Activated naive CD8-positive, alpha-beta T cell treated with anti-CD3 and anti-CD28 coated beads, Interleukin-2, amount 50 U/mL, for 16 hours (primary cell): ENCODE measurements around the gene UPB1.

Experiments
- DNase-seq: peaks from one replicate; pipeline ENCODE4 v3.0.0-alpha.2; 2020; ENCODE audit warnings: low read depth, low spot score

Gene UPB1

DNA sequence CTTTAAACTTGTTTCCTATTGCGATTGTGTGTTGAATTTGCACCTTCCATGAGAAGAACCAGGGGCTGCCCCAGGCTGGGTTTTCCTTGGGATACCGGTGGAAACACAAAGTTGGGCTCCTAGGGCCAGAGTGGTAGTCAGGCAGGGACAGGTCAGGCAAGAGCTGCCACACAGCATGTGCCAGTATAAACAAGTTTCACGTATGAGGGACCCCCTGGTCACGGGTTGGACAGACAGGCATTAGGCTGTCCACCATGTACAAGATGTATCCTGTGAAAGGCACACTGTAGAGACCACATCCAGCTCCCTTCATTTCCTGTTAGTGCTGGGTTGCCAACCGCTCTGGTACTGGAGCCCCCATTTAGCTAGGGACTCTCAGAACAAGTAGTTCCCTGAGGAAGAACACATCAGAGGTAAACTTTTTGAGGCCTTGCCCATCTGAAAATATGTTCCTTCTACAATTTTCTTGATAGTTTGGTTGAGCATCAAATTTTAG lies 8.8 kb downstream of the UPB1 start:
- no peak for DNase-seq

DNA sequence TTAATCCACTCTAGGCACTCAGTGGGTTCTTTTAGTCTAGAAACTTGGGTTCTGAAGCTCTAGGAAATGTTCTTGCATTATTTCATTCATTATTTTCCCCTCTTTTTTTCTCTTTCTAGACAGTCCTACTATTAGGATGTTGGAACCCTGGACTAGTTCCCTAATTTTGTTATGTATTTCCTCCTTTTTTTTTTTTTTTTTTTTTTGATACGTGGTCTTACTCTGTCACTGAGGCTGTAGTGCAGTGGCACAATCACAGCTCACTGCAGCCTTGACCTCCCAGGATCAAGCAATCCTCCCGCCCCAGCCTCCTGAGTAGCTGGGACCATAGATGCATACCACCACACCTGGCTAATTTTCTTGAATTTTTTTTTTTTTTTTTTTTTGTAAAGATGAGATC lies 9.4 kb downstream of the UPB1 start:
- no peak for DNase-seq

DNA sequence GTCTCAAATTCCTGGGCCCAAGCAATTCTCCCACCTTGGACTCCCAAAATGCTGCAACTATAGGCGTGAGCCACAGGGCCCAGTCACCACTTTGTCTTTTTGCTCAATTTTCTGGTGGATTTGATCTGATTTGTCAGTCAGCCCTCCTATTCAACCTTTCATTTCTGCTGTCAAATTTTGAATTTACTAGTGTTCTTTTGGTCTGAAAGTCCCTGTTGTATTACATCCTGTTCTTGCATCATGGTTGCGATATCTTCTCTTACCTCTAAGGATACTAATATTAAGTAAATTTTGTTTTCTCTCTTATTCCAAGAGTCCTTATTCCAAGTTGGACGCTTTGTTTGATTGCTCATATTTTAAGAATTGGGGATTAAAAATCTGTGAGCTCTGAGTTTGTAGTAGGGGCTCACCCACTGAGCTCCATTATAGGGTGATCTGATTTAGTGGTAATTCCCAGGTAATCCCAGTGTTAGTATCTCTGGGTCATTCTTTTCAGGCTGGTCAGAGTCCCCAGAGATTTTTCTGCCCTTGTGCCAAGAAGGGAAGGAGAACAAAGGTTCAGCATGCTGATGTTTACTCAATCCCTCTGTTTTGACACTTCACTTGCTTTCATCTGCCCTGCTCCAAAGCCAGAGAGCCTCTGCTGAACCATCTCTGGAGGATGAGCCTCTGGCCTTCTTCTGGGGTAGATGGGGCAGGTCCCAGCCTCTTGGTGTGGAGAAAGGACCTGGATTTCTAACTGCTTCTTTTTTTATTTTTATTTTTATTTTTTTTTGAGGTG lies 10.0 kb downstream of the UPB1 start:
- no peak for DNase-seq

GRCh38 chr22:24506802-24507438 lies 11.8 kb downstream of the UPB1 start:
- no peak for DNase-seq

GRCh38 chr22:24507716-24508115 lies 12.6 kb downstream of the UPB1 start:
- DNase-seq: no peak

DNA sequence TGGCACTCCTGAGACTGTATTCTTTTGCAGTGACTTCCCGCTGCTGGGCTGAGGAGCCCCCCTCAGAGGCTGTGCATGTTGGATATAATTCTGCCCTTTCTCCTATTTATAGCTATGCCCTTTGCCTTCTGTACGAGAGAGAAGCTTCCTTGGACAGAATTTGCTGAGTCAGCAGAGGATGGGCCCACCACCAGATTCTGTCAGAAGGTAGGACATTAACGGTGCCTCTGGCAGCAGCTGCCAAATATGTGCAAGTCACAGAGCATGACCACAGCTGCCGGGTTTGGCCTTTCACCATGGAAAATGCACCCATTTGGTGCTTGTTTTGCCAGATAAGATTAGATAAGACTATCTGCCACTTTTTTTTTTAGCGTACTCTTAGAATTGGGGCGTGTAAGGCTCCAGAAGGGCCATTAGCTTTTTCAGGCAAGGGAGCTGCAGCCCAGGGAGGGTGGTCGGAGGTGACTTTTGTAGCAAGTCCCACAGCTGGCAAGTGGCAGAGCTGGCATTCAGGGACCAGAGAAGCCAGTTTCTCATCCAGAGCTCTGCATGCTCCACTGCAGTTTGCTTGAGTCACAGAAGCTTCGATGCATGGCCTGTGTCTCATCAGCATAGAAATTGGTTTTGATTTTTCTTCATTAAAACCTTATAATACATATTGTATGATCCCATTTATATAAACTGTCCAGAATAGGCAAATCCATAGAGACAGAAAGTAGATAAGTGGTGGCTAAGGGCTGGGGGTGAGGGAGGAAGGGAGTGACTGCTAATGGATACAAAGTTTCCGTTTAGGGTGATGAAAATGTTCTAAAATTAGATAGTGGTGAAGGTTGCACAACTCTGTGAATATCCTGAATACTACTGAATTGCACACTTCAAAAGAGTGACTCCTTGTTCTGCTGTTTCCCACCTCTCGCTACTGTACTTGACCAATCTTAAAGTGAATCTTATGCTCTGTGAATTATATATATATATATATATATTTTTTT lies 15.8 kb downstream of the UPB1 start:
- no peak for DNase-seq

DNA sequence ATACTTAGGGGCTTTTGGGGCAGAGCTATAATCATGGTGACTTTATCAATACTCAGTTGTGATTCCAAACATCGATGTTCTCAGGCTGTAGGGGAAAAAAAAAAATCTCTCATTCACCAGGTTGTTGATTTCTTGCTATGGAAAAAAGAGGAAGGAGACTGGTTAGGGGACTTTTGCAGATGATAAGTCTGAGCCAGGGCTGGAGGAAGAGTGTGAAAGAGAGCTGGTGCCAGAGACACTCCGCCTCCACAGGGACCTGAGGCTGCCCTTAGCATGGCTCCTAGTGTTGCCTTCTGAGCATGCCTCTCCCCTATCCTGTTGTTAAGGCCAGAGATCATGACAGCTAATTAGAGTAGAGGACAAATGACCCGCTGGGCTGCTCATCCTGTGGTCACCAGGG lies 16.9 kb downstream of the UPB1 start:
- DNase-seq: no peak

GRCh38 chr22:24513378-24514240 lies 18.5 kb downstream of the UPB1 start:
- no peak for DNase-seq

GRCh38 chr22:24514241-24515026 lies 19.3 kb downstream of the UPB1 start:
- no peak for DNase-seq

GRCh38 chr22:24515027-24515338 lies 19.9 kb downstream of the UPB1 start:
- no peak for DNase-seq

DNA sequence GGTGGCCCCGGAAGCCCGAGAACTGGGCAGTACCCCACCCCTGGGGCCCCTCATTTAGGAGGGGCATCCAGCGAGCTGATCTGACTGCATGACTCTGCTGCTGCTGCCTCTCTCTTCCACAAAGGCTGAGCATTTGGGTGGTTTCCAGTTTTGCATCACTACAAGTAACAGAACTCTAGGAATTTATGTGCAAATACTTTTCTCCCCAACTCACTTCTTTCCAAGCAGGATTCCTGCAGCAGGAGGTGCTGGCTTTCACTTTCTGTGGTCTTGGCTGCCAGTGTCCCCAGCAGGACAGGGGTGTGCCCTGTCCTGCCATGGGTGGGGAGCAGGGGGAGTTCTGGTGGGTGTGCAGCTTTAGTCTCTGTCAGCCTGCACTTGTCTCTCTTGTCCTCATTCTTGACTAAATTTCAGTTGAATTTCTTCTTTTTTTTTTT lies 21.2 kb downstream of the UPB1 start:
- no peak for DNase-seq

DNA sequence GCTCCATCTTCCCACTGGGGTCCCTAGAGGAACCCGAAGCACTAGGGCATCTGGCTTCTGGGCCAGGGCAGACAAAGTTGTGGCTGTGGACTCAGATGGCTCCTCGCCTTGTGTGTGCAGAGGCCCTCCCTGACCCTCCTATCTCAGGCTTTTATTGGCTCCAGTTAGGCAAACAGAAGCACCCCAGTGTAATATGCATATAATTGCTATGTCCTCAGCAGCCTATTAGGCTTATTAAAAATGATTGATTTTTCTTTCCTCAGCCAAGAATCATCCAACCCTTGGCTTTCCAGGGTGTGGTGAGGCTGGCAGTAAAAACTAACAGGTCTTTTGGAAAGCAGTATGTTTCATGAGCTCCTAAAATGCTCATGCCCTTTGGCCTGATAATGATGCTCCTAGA lies 22.3 kb downstream of the UPB1 start:
- DNase-seq: no peak

- no peak for DNase-seq
Measured at GRCh38 chr22:24518228-24518627, 23.1 kb downstream of the UPB1 start.

DNA sequence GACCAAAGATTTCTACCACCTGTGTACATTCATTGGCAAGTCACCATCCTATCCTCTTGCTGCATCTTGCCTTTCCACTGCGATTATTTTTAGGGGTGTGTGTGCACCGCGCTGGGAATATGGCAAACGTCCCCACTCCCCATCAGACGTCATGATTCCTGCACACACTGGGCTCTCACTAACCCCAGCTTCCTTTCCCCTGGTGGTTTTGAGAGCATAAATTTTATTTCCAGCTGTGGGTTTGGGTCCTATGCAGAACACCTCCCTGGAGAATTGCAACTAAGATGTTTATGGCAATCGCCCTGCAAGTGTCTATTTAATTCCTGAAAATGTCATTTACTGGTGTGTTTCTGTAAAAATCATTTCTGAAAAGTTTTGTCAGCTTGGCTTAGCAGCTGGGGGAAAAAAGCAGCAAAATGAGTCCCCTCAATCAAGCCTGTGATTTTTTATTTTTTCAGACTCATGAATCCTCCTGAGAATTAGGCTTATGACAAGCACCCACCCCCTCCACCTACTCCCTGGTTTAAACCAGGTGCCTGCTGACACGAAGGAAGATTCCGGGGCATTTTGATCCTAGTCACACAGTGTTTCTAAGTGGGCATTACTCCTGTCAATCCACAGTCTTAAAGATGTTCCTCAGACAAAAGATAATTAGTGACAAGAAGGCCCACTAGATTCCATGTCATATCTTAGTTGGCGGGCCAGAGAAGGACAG lies 23.8 kb downstream of the UPB1 start:
- no peak for DNase-seq

GRCh38 chr22:24519496-24519895 lies 24.4 kb downstream of the UPB1 start:
- no peak for DNase-seq

DNA sequence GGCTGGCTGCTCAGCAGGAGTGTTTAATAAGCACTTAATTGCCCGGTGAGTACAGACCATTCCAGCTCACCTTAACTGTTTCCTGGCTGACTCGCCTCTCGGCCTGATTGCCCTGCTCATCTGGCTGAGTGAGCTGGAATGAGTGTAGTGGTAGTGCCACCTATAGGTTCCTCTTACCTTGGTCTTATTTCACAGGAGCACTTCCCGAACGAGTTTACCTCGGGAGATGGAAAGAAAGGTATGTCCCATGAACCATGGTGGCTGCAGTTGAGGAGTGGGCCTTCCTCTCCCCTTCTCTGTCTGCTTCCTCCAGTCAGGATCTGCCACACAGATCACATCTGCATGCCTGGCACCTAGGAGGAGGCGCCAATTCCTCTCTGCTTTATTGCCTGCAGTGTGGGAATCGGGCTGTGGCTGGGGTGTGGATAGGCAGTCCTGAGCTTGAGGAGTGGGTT lies 26.7 kb downstream of the UPB1 start:
- DNase-seq: no peak

- DNase-seq: no peak
Measured at GRCh38 chr22:24523873-24524272, 28.7 kb downstream of the UPB1 start.

DNA sequence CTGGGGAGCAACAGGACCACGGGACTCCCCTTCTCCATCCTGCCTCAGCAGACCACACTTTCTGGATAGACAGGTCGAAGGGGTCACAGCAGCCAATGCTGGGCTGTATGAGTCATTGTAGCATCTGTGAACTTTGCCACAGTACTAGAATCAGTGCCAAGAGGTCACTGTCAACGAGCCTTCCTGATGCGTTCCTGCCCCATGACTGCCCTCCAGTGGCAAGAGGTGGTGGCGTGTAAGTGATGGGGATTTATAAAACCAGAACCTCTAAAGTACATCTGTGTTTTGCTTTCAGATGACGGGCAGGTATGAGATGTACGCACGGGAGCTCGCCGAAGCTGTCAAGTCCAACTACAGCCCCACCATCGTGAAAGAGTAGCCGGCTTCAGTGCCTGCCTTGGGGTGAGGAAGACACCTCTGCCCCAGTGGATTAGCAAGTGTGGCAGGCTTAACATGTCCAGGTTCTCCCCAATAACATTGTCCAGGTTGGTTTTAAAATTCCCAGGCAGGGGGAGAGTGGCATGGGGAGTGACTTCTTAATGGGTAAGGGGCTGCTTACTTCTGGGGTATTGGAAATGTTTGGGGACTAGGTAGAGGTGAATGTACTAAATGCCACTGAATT lies 30.4 kb downstream of the UPB1 start:
- DNase-seq: peak; percentile 51

DNA sequence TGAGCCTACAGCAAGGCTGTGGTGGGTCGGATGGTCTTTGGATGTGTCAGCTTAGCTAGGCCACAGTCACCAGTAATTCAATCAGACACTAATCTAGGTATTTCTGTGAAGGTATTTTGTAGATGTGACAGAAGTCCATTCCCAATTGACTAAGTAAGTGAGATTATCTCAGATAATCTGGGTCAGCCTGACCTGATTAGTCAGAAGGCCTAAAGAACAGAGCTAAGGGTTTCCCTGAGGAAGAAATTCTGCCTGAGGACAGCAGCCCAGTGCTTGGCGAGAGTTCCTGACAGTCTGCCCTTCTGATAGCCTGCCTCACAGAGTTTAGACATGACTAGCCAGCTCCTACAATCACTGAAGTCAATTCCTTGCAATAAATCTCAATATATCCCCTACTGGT lies 31.1 kb downstream of the UPB1 start:
- DNase-seq: no peak
